CD4-positive, alpha-beta T cell treated with Interleukin-17A for 4 hours (primary cell): ENCODE results near the gene DRGX.
A peak's percentile ranks its signal among the peaks of the same experiment; 100 is the strongest.

Experiments used
- DNase-seq: peaks from one replicate; pipeline ENCODE4 v3.0.0-alpha.2; 2020; ENCODE audit warnings: mixed read lengths

The DRGX gene

GRCh38 chr10:49395741-49396665, at the start of gene DRGX:
Gene DRGX (minus strand): TSS chr10:49396089. CDS start chr10:49395440, 649 bp downstream.
- no peak for DNase-seq

- DNase-seq = no peak
Measured at GRCh38 chr10:49444349-49444748, 48.5 kb upstream of the DRGX start.

GRCh38 chr10:49442863-49443262, 47.0 kb upstream of the DRGX start:
- DNase-seq = no peak

GRCh38 chr10:49441488-49442476, 45.9 kb upstream of the DRGX start:
- DNase-seq = peak; percentile 11

- no peak for DNase-seq
Measured at GRCh38 chr10:49435225-49435624, 39.3 kb upstream of the DRGX start.

- no peak for DNase-seq
Measured at GRCh38 chr10:49433069-49433468, 37.2 kb upstream of the DRGX start.

GRCh38 chr10:49431426-49431825, 35.5 kb upstream of the DRGX start:
- no peak for DNase-seq

- DNase-seq = no peak
Measured at GRCh38 chr10:49429458-49429857, 33.6 kb upstream of the DRGX start.

GRCh38 chr10:49426490-49427360, 30.8 kb upstream of the DRGX start:
- DNase-seq = no peak

GRCh38 chr10:49419005-49419404, 23.1 kb upstream of the DRGX start:
- no peak for DNase-seq

- no peak for DNase-seq
Measured at GRCh38 chr10:49418328-49418727, 22.4 kb upstream of the DRGX start.

- no peak for DNase-seq
Measured at GRCh38 chr10:49418053-49418326, 22.1 kb upstream of the DRGX start.

GRCh38 chr10:49417311-49418052, 21.6 kb upstream of the DRGX start:
- DNase-seq = no peak

- DNase-seq = no peak
Measured at GRCh38 chr10:49415846-49416245, 20.0 kb upstream of the DRGX start.

- DNase-seq = no peak
Measured at GRCh38 chr10:49415109-49415508, 19.2 kb upstream of the DRGX start.

- DNase-seq = no peak
Measured at GRCh38 chr10:49414496-49414895, 18.6 kb upstream of the DRGX start.

GRCh38 chr10:49412571-49412970, 16.7 kb upstream of the DRGX start:
- DNase-seq = no peak

- no peak for DNase-seq
Measured at GRCh38 chr10:49410365-49411074, 14.6 kb upstream of the DRGX start.

GRCh38 chr10:49409755-49410154, 13.9 kb upstream of the DRGX start:
- no peak for DNase-seq

GRCh38 chr10:49408519-49409306, 12.8 kb upstream of the DRGX start:
- DNase-seq = no peak
